Fibroblast of skin of abdomen (primary cell): ENCODE measurements around the gene FBXO10.
"Not testable (repeated sequence)": the region's sequence is repeated elsewhere in the genome, so short reads cannot be mapped to it uniquely, and the experiment has no call there.

Experiments
- DNase-seq: peaks from one replicate; pipeline ENCODE4 v3.0.0-alpha.2; 2013

The FBXO10 gene

DNA sequence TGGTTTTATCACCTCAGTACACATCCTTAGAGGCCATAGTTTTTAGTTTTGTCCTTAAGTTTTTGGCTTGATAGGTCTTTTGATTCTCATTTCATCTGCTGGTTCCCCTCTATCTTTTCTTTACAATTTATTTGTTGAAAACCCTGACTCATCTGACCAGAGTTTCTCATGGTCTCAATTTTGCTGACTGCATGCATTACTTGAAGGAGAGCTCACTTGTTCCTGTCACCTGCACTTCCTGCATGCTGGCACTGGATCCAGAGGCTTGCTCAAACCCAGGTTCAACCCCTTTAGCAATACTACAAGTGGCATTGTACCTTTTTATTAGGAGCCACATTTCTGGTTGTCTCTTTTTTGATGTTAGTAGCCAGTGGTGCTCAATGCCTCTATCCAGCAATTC lies 26.7 kb downstream of the FBXO10 start:
- DNase-seq: no peak

DNA sequence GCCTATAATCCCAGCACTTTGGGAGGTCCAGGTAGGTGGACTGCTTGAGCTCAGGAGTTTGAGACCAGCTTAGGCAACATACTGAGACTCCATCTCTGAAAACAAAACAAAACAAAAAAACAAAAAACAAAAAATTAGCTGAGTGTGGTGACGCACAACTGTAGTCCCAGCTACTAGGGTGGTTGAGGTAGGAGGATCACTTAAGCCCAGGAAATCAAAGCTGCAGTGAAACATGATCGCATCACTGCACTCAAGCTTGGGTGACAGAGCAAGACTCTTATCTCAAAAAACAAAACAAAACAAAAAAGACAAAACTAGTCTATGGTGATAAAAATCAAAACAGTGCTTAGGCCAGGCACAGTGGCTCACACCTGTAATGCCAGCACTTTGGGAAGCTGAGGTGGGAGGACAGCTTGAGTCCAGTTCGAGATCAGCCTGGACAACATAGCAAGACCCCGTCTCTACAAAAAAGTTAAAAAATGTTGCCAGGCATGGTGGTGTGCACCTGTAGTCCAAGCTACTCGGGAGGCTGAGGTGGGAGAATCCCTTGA lies 28.8 kb downstream of the FBXO10 start:
- DNase-seq: no peak

DNA sequence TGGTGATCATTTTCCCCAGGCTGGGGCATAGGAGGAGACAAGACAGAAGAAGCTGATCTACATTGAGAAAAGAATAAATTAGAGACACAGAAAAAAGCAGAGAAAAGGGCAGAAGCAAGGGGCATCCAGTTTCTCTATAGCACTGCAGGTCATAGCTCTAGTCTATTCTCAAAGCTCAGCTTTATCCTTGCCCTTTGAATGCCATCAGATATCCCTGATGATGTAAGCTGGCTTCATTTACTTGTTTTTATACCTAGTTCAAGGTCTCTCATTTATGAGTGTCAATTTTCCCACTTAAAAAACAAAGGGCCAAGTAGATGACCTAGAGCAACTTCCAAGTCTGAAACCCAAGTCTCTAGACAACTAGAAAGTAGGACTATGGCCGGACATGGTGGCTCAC lies 32.7 kb downstream of the FBXO10 start:
- no peak for DNase-seq

DNA sequence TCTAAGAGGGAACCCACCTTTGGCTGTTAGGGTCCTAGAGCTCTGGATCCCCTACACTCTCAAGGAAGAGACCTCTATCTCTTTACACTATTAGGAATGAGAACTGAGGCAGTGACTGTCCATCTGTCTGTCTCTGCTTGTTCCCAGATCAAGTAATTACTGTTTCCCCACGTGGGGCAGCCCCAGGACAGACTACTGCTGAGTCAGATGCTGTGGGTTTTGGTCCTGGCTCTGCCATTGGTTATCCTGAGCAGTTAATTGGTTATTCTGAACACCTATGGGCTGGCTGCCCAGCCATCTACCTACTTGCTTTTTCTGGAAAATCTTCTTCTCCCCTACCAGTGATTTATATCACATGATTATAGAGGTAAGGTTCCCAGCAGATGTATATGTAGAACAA lies 33.3 kb downstream of the FBXO10 start:
- no peak for DNase-seq

DNA sequence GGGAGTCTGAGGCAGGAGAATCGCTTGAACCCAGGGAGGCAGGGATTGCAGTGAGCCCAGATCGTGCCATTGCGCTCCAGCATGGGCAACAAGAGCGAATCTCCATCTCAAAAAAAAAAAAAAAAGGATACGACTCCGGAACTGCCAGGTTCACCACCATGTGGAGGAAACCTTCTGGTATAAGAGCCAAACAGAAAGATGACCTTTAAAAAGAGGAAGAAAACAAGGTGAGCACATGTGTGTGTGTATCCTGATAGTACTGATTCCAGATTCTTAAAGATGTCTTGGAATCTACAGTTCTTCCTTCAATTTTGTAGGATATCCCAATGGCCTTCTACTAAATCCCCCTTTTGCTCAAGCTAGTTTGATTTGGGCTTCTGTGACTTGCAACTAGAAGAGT lies 33.7 kb downstream of the FBXO10 start:
- no peak for DNase-seq

DNA sequence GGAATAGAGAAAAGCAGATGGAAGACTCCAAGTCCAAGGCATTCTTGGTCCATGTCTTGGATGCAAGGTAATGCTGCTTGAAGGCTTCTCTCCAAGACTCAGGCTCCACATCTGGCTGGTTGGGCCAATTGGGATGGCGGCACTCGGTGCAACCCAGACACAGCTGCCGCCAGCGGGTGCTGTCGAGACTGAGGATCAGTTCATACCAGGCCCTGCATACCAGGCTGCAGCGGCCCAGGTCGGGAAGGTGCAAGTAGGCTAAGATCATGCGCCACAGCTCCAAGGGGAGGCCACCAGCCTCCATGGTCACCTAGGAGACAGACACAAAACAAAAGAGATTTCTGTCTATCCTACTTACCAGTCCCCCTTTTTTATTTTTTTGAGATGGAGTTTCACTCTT lies 34.7 kb downstream of the FBXO10 start:
- no peak for DNase-seq

DNA sequence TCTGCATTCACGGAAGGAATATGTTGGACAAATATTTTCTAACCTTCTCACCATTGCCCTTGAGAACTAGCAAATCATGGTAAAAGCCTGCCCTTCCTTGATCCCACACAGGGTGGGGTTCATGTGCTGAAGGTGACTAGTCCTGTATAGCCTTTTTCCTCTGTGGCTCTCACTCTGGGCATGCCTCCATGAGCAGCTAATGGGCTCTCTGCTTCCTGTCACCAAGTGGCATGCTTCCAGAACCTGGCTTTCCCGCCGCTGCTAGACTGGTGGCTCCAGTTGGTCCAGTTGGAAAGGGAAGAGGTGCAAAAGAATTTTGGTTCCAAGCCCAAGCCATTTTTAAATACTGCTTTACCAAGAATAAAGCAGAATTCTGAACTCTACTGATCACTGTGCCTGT lies 35.5 kb downstream of the FBXO10 start:
- DNase-seq: no peak

DNA sequence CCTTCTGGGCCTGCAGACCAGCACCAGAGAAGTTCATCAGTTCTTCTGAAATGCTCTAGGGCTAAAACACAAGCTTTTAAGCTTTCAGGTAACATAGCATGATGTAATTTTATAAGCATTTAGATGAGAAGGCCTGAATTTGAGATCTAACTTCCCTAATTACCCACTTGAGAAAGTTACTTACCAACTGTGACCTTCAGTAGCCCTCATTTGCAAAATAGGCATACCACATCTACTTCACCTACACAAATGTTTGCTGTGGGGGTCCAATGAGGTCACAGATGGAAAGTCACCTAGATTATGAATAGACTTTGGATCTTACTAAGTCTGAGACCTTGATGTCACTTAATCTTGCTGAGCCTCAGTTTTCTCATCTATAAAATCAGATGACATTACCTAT lies 36.5 kb downstream of the FBXO10 start:
- no peak for DNase-seq

DNA sequence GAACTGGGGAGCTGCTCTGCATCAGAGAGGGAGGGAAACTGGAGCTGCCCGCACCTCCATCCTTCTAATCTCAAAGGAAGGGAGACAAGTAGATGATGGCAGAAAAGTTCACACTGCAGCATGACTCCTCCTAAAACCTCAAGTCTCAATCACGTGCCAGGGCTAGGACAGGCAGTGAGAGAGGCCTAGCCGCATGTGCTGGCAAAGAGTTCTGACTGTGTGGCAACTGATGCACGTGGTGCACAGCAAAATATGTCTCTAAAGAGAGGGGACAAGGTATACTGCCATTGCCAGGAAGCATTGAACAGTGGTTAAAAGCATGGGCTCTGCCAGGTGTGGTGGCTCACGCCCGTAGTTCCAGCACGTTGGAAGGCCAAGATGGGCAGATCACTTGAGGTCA lies 38.1 kb downstream of the FBXO10 start:
- no peak for DNase-seq

DNA sequence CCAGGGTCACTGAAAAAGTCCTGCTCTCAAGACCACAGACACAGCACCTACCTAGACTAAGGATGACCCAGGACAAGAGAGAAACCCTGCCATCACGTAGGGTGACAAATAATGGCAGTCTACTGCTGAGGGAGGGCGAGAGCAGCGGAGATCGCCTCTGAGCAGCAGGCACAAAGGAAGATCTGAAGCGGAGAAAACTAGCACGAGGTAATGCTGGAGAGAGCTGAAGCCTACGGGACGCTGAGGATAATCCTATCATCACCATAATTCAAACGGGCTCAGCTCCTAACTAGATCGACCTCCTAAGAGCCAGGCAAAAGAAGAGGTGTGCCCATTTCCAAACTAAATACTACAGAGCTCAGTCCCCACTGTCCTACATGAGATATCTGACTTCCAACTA lies 41.3 kb downstream of the FBXO10 start:
- no peak for DNase-seq

DNA sequence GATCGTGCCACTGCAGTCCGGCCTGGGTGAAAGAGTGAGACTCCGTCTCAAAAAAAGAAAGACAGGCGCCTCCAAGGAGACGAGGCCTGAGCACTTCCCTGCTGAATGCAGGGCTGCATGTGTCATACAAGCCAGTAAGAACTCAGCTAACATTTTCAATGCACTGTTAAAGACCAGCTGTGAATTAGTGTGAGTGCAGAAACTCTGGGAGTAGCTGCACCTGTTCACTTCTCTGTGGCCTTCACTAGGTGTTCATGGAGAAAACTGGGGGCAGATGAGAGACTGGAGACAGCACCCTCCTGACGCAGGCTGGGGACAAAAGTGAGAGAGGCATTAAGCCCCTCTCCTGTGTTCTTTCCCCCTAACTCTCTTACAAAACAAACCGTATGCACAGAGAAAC lies 41.8 kb downstream of the FBXO10 start:
- no peak for DNase-seq

DNA sequence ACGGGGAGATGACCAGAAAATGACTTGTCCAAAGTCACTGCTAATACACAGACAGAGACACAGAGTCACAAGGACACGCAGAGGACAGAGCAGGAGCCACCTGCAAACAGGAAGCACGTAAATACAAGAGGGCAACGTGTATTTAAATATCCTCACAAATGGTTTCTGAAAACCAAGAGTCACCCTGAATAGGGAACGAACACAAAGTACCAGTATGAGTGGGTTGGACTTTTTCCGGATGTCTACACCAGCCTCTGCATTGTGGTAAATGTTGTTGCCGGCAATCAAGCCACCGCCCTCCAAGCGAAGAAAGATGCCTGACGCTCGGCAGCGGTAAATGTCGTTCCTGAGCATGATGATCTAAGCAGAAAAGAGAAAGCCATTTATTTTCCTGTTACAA lies 44.5 kb downstream of the FBXO10 start:
- no peak for DNase-seq

DNA sequence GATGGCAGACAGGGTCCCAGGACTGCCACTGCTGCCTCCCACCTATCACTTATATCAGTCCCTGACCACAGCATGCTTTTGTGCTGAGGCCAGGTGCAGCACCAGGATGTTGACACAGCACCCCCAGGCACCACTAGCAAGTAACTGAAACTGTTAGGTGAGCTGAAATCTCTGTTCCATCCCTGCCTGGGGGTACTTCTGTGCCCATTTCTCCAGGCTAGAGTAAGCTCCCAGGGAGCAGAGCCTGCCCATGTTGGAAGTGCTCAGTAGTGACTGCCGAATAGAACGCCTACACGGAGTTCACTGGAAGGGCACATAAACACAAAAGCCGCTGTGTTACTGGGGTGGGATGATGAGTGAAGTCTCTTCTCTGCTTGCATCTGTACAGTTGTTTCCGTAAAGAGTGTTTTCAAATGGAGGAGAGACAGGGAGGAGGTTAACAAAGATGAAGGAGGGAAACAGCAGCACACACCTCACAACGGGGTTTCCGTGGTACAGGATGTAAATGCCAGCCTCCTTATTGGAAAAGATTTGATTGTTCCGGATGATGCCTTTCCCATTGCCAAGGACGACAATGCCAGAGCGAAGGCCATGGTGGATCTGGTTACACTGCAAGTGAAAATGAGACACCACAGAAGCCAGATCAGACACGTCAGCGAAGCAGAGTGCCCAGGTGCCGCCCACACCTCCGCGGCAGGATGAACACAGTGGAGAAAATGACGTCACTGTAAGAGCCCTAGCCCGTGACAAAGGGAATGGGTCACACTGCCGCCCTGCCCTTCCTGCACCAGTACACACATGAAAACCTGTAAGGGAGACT lies 47.3 kb downstream of the FBXO10 start:
- DNase-seq: no peak

DNA sequence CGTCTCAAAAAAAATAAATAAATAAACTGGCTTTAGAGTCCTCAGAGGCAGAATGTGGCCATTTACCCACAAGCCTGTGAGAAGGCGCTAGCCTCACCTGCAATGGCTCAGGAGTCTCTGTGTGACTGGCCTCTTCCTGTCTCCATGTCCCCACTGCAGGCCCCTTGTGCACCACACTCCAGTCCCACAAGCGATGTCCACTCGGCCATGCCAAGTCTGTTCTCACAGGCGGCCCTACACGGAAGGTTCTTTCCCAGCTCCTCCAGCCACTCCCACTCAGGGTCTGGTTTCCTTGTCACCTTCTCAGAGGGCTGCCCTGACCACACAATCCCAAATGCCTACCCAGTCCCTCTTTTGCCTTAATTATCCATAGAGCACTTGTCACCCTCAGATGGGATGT lies 52.3 kb downstream of the FBXO10 start:
- no peak for DNase-seq

DNA sequence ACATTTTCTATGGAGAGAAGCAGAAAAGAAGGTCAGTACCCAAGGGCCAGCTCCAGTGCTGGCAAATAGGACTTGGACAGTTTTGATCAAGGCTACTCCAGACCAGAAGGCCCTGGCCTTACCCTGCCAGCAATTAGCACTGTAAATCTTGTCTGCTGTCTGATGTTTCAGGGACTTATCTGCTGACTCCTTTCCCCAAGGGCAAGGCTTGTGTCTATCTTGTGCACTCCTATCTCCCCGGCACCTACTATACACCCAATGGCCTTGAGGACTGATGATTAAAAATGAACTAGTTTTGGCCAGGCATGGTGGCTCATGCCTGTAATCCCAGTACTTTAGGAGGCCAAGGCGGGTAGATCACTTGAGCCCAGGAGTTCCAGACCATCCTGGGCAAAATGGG lies 53.2 kb downstream of the FBXO10 start:
- DNase-seq: no peak

DNA sequence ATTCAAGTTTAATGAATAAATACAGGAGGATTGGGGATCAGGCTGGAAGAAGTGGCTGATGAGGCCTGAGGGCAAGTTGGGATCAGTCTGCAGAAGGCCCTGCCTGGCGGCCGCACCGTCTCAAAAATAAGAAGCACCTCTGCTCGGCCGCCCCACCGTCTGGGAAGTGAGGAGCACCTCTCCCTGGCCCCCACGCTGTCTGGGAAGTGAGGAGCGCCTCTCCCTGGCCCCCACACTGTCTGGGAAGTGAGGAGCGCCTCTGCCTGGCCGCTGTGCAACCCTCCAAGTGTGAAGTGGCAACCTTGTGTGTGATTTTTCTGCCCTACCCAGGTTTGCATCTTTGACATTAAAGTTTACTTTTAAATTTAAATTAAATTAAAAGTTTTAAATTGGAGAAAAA lies 55.1 kb downstream of the FBXO10 start:
- DNase-seq: no peak

DNA sequence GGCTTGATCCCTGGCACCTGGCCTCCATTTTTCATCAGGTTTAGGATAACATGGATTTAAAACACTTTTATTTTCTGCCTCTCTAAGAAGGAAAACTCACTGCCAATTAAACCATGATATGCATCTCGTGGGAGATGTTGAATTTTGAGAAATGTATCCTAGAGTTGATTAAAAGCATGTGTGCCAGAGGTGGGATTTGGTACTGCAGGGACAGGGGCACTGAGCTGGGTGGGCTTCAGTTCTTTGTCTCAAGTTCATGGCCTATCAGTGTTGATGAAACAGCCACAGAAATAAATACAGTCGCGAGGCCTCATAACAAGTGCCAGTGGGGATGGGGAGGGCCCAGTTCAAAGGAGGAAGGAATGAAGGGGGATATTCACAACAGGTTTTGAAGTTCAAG lies 55.5 kb downstream of the FBXO10 start:
- no peak for DNase-seq

DNA sequence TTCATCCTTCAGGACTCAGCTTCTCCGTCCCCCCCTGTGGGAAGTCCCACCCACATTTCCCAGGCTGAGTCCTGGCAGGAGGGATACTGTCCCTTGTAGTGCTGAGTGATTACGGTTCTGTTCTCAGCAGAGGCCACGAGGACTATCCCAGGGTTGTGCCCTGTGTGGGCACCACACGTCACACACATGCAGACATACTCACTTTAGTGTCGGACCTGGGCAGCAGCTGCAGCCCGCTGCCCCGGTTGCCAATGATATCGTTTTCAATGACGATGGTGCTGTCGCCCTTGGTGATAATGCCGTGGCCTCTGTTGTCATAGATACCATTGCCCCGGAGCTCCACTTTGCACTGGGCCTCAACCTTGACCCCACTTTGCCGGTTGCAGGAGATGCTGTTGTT lies 58.3 kb downstream of the FBXO10 start:
- DNase-seq: no peak

DNA sequence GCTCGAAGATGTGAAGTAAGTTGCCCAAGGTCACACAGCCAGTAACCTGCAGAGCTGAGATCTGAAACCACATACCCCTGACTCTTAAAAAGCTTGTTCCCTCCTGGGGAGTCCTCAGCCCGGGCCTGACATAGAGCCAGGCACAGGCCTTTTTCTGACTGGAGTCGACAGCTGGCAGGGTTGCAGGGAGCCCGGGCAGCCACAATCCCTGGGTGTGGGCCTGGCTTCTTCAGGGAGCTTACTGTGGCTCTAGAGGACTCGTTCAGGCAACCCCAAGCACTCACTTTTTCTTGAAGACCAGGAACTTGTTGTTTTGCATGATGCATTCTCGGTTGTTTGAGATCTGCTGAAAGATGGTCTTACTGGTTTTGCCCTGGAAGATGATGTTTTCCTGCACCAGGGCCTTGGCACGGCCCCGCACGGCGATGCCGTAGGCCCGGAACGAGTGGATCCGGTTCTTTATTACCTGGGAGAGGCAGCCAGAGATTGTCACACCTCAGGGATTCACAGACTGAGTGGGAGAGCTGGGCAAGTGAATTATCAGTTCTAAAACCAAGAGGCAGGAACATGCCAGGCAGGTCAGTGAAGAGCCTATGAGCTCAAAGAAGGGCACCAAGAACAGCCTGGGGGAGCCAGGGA lies 60.4 kb downstream of the FBXO10 start:
- DNase-seq: no peak

DNA sequence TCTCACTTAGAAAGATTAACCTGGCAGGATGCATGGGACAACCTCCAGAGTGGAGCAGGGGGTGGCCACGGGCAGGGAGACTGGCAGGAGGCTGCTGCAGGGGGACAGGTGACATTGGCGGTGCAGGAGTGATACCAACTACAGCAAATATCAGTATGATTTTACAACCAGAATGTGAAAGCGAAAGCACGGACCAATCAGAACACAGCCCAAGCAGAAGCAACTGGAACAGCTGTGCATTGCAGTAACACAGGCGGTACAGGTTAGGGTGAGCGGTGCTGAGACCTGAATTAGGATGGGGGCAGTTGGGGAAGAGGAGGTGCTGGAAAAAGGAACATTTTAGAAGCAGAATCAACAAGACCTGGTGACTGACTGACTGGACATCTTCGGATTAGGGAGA lies 61.2 kb downstream of the FBXO10 start:
- DNase-seq: no peak

DNA sequence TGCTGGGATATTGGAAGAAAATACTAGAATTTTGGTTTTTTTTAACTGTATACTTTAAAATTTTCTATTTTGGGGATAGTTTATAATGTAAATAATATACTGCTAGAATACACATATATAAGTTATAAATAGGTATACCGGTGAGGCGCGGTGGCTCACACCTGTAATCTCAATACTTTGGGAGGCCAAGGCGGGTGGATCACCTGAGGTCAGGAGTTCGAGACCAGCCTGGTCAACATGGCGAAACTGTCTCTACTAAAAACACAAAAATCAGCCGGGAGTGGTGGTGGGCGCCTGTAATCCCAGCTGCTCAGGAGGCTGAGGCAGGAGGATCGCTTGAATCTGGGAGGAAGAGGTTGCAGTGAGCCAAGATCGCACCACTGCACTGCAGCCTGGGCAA lies 61.8 kb downstream of the FBXO10 start:
- DNase-seq: not testable (repeated sequence)

DNA sequence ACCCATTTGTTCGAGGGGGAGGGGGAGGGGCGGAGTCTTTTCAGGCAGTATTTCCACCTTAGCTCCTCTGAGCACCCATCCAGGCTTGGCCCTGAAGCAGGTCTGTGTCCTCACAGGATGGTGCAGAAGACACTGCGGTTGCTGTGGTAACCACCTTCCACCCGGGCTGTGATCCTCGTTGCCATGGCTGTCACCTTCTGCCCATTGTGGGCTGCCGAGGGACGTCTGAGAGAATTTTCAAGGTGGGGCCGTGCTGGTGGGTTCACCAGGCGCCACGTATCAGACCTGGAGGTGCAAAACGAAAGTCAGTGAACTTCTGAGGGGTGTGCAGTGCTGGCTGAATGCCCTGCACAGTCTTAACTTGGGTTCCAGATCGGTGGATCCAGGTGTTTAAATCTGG lies 63.7 kb downstream of the FBXO10 start:
- no peak for DNase-seq

DNA sequence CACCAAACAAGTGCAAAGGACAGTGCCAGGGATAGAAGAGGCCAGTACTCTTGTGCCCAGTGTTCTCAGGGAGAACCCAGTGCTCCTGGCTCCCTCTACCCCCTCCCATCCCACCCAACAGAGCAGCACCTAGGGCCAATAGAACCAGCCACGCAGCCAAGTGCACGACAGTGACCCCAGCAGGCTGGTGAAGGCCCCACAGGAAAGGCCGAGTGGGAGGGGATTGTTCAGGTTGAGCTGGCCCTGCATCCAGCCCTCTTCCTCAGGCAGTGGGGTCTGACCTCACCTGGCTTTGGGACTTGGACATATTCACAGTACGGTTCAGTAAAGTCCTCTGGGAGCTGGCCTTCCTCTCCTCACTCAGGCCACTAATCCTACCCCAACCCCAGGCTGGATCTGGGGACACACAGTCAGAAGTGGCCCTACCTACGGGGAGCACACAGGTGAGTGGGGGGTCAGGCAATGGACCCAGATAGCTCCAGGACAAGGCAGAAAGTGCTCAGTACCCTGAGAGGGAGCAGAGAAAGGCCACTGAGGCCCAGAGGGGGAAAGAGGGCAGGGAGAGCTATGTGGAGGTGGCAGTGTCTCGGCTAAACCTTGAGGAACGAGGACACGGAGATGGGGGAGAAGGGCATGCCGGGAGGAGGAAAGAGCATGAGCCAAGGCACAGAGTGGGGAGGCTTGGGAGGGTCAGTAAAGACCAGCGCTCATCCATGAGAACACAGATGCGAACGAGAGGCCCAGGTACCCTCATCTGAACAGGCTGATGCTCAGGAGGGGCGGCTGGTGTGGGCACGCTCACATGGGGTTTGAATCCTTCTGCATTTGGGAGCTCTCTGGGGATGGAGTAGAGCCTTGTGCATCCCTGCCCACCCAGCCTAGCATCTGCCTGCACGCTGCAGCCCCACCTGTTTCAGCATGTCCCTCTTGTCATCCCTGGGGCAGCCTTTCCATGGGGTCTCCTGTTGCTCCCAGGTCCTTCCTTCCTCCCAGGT lies 64.9 kb downstream of the FBXO10 start:
- peak; percentile 2 for DNase-seq
